Measurements from ENCODE around the gene NUTM1.

Gene NUTM1

GRCh38 chr15:34342737-34343575, at the start of gene NUTM1, which contains the start of gene NOP10:
TSS of gene NUTM1 (plus strand) at chr15:34343315. CDS start at chr15:34343697, 382 bp downstream.
TSS of gene NOP10 (minus strand) at chr15:34343136. CDS start at chr15:34343073, 63 bp downstream.
- DNase-seq (ENCODE audit: low read depth), result peak; percentile 70

- no peak for DNase-seq (ENCODE audit: low read depth)
Observed at GRCh38 chr15:34297059-34297458, 46.1 kb upstream of the NUTM1 start.

GRCh38 chr15:34301058-34301457, 42.1 kb upstream of the NUTM1 start:
- DNase-seq (ENCODE audit: low read depth), result no peak

- peak; percentile 63 for DNase-seq (ENCODE audit: low read depth)
Observed at GRCh38 chr15:34304613-34305012, 38.5 kb upstream of the NUTM1 start.

- DNase-seq (ENCODE audit: low read depth), result no peak
Observed at GRCh38 chr15:34311563-34311962, 31.6 kb upstream of the NUTM1 start.

GRCh38 chr15:34314491-34315490, 28.3 kb upstream of the NUTM1 start:
- no peak for DNase-seq (ENCODE audit: low read depth)

- no peak for DNase-seq (ENCODE audit: low read depth)
Observed at GRCh38 chr15:34318277-34319079, 24.6 kb upstream of the NUTM1 start.

GRCh38 chr15:34323217-34323616, 19.9 kb upstream of the NUTM1 start:
- DNase-seq (ENCODE audit: low read depth), result no peak

- DNase-seq (ENCODE audit: low read depth), result no peak
Observed at GRCh38 chr15:34324933-34325332, 18.2 kb upstream of the NUTM1 start.

- no peak for DNase-seq (ENCODE audit: low read depth)
Observed at GRCh38 chr15:34325368-34325767, 17.7 kb upstream of the NUTM1 start.

- no peak for DNase-seq (ENCODE audit: low read depth)
Observed at GRCh38 chr15:34327906-34328305, 15.2 kb upstream of the NUTM1 start.

GRCh38 chr15:34329006-34329405, 14.1 kb upstream of the NUTM1 start:
- no peak for DNase-seq (ENCODE audit: low read depth)

- no peak for DNase-seq (ENCODE audit: low read depth)
Observed at GRCh38 chr15:34330279-34330678, 12.8 kb upstream of the NUTM1 start.

- peak; percentile 24 for DNase-seq (ENCODE audit: low read depth)
Observed at GRCh38 chr15:34331809-34332208, 11.3 kb upstream of the NUTM1 start.

GRCh38 chr15:34332553-34333120, 10.5 kb upstream of the NUTM1 start:
- no peak for DNase-seq (ENCODE audit: low read depth)

- DNase-seq (ENCODE audit: low read depth), result no peak
Observed at GRCh38 chr15:34334672-34335071, 8.4 kb upstream of the NUTM1 start.

- no peak for DNase-seq (ENCODE audit: low read depth)
Observed at GRCh38 chr15:34335176-34336032, 7.7 kb upstream of the NUTM1 start.

GRCh38 chr15:34336231-34336990, 6.7 kb upstream of the NUTM1 start:
- DNase-seq (ENCODE audit: low read depth), result no peak

- no peak for DNase-seq (ENCODE audit: low read depth)
Observed at GRCh38 chr15:34336991-34337556, 6.0 kb upstream of the NUTM1 start.

All from non-pigmented ciliary epithelial cell (primary cell).